Neural progenitor cell (in vitro differentiated cells): ENCODE data around the gene SCYL3. TPM values are rescaled to one million over a fixed set of nuclear protein-coding genes. Genes with fewer than 3 reads are reported as not detected.

ENCODE experiments used
- DNase-seq: peaks from one replicate; pipeline ENCODE4 v3.0.0-alpha.2; 2016; ENCODE audit warnings: low spot score
- H2AFZ ChIP-seq: fragments of 200-600 bp; sonication (generic); replicated peaks from 2 replicates; pipeline ENCODE4 v1.6.1; 2016; ENCODE audit warnings: antibody characterized with exemption
- H3F3A ChIP-seq: fragments of 200-600 bp; sonication (generic); 2 replicates; pipeline ENCODE4 v1.6.1; 2016; ENCODE audit warnings: antibody characterized with exemption, low read depth
- H3K27ac ChIP-seq: fragments of 200-600 bp; sonication (generic); 2 replicates; pipeline ENCODE4 v1.5.1; 2016; ENCODE audit warnings: mild to moderate bottlenecking
- H3K27me3 ChIP-seq: fragments of 200-600 bp; sonication (generic); 2 replicates; pipeline ENCODE4 v1.6.1; 2016; ENCODE audit warnings: mild to moderate bottlenecking, moderate library complexity
- H3K36me3 ChIP-seq: fragments of 200-600 bp; sonication (generic); 2 replicates; pipeline ENCODE4 v1.5.1; 2016
- H3K4me1 ChIP-seq: fragments of 200-600 bp; sonication (generic); 2 replicates; pipeline ENCODE4 v1.6.1; 2016; ENCODE audit warnings: mixed run types
- H3K4me2 ChIP-seq: fragments of 200-600 bp; sonication (generic); 2 replicates; pipeline ENCODE4 v1.6.1; 2016
- H3K4me3 ChIP-seq: fragments of 200-600 bp; sonication (generic); 2 replicates; pipeline ENCODE4 v1.5.1; 2016
- H3K79me2 ChIP-seq: fragments of 200-600 bp; sonication (generic); 2 replicates; pipeline ENCODE4 v1.6.1; 2016; ENCODE audit warnings: low read depth
- H3K9ac ChIP-seq: fragments of 200-600 bp; sonication (generic); 2 replicates; pipeline ENCODE4 v1.6.1; 2016
- H3K9me3 ChIP-seq: fragments of 200-600 bp; sonication (generic); 2 replicates; pipeline ENCODE4 v1.5.1; 2016; ENCODE audit warnings: low read depth
- H4K20me1 ChIP-seq: fragments of 200-600 bp; sonication (generic); 2 replicates; pipeline ENCODE4 v1.6.1; 2016; ENCODE audit warnings: low read depth
- H3K27ac Mint-ChIP-seq: 3 replicates; pipeline ENCODE4 v1.8.0; 2021; ENCODE audit warnings: mixed read lengths
- H3K27me3 Mint-ChIP-seq: 2 replicates; pipeline ENCODE4 v1.8.0; 2022; ENCODE audit warnings: low read depth, mild to moderate bottlenecking, inconsistent platforms, moderate library complexity, mixed read lengths; ENCODE audit not compliant: insufficient read depth
- H3K36me3 Mint-ChIP-seq: 3 replicates; pipeline ENCODE4 v1.8.0; 2021; ENCODE audit warnings: mixed read lengths
- H3K4me1 Mint-ChIP-seq: 3 replicates; pipeline ENCODE4 v1.8.0; 2021; ENCODE audit warnings: mixed read lengths
- H3K4me3 Mint-ChIP-seq: 3 replicates; pipeline ENCODE4 v1.8.0; 2021; ENCODE audit warnings: mild to moderate bottlenecking, moderate library complexity, mixed read lengths
- H3K9me3 Mint-ChIP-seq: 3 replicates; pipeline ENCODE4 v1.8.0; 2020; ENCODE audit warnings: mixed read lengths
- EZH2 ChIP-seq: fragments of 200-600 bp; sonication (generic); IDR thresholded peaks from 2 replicates; pipeline ENCODE4 v1.6.1; 2017; ENCODE audit warnings: antibody characterized with exemption, mild to moderate bottlenecking, moderate library complexity
- EZH2phosphoT487 ChIP-seq: fragments of 200-600 bp; sonication (generic); IDR thresholded peaks from 2 replicates; pipeline ENCODE4 v1.6.1; 2017; ENCODE audit warnings: antibody characterized with exemption
- total RNA-seq: library from RNA; depleted of rRNA; stranded (reverse); fragments of >200 nt; gene quantifications from 2 replicates; pipeline ENCODE4 v1.2.3, GENCODE V29; 2015; ENCODE audit warnings: low replicate concordance
- TF ChIP-seq, protein P1 (sequence below): fragments of 200-600 bp; sonication (generic); IDR thresholded peaks from 2 replicates; pipeline ENCODE4 v1.5.1; 2017; ENCODE audit warnings: antibody characterized with exemption, mild to moderate bottlenecking

Gene SCYL3
- total RNA-seq, 1 donor from 2014 or later = 12.8 TPM

DNA sequence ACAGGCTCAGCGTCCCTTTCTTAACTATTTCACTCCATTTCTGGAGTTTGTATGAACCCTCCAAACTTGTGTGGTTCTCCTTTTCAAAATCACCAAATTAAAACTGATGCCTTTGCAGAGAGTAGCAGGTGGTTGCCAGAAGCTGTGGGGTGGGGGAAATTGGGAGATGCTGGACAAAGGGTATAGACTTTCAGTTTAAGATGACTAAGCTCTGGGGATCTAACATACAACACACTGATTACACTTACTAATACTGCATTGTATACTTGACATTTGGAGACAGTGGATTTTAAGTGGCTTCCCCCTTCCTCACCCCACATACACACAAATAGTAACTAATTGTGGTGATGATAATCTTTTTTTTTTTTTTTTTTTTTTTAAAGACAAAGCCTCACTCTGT, 11.1 kb upstream of the SCYL3 start:
- Histone ChIP-seq H3F3A (no peaks in the 10 kb centered on the region), H3K79me2 (no peaks in the 10 kb centered on the region), H3K4me1 (no peaks in the 10 kb centered on the region), H3K9me3 (no peaks in the 10 kb centered on the region), H3K4me2 (no peak overlapping the region), H3K27ac (no peak overlapping the region), H3K4me3 (no peak overlapping the region), H3K36me3 (no peaks in the 10 kb centered on the region), H3K27me3 (no peaks in the 10 kb centered on the region), H3K9ac (no peak overlapping the region), H4K20me1 (no peaks in the 10 kb centered on the region), H2AFZ (no peak overlapping the region)
- peaks cover 2% of the 10 kb centered on the region for H3K9me3 Mint-ChIP-seq
- H3K27ac Mint-ChIP-seq = no peak overlapping the region
- TF ChIP-seq EZH2 (no peak), EZH2phosphoT487 (no peak)
- TF ChIP-seq, protein P1, sequence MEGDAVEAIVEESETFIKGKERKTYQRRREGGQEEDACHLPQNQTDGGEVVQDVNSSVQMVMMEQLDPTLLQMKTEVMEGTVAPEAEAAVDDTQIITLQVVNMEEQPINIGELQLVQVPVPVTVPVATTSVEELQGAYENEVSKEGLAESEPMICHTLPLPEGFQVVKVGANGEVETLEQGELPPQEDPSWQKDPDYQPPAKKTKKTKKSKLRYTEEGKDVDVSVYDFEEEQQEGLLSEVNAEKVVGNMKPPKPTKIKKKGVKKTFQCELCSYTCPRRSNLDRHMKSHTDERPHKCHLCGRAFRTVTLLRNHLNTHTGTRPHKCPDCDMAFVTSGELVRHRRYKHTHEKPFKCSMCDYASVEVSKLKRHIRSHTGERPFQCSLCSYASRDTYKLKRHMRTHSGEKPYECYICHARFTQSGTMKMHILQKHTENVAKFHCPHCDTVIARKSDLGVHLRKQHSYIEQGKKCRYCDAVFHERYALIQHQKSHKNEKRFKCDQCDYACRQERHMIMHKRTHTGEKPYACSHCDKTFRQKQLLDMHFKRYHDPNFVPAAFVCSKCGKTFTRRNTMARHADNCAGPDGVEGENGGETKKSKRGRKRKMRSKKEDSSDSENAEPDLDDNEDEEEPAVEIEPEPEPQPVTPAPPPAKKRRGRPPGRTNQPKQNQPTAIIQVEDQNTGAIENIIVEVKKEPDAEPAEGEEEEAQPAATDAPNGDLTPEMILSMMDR = no peak
- no peak overlapping the region for H3K4me3 Mint-ChIP-seq
- no peaks in the 10 kb centered on the region for H3K4me1 Mint-ChIP-seq
- no peaks in the 10 kb centered on the region for H3K36me3 Mint-ChIP-seq
- H3K27me3 Mint-ChIP-seq = no peaks in the 10 kb centered on the region
- DNase-seq = no peak

- Histone ChIP-seq H3K27ac (no peak overlapping the region), H4K20me1 (no peaks in the 10 kb centered on the region), H3K9me3 (no peaks in the 10 kb centered on the region), H3K9ac (no peak overlapping the region), H3F3A (no peaks in the 10 kb centered on the region), H3K4me3 (no peak overlapping the region), H3K4me2 (no peak overlapping the region), H3K36me3 (no peaks in the 10 kb centered on the region), H3K4me1 (no peaks in the 10 kb centered on the region), H3K27me3 (no peaks in the 10 kb centered on the region), H2AFZ (peak overlapping the region; percentile 57), H3K79me2 (no peaks in the 10 kb centered on the region)
- H3K4me3 Mint-ChIP-seq = no peak overlapping the region
- H3K27me3 Mint-ChIP-seq = peaks cover 2% of the 10 kb centered on the region
- no peak for DNase-seq
- H3K9me3 Mint-ChIP-seq = peaks cover 2% of the 10 kb centered on the region
- no peak for TF ChIP-seq EZH2phosphoT487
- TF ChIP-seq EZH2 = no peak
- TF ChIP-seq, protein P1 = no peak
- H3K27ac Mint-ChIP-seq = no peak overlapping the region
- H3K4me1 Mint-ChIP-seq = no peaks in the 10 kb centered on the region
- no peaks in the 10 kb centered on the region for H3K36me3 Mint-ChIP-seq
These were observed 9.1 kb upstream of the SCYL3 start for GRCh38 chr1:169902751-169903150.

DNA sequence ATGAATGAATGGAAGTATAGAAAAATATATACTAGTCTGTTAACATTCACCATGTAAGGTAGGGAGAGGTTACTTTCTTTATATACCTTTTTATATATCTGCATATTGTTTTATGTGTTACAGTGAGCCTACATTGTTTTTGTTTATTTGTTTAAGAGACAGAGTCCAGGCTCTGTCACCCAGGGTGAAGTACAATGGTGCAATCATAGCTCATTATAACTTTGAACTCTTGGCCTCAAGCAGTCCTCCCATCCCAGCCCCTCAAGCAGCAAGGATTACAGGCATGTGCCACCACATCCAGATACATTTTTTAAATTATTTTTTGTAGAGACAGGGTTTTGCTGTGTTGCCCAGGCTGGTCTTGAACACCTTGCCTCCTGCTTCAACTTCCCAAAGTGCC, 7.4 kb upstream of the SCYL3 start:
- Mint-ChIP-seq H3K4me3 (no peak overlapping the region), H3K9me3 (peaks cover 2% of the 10 kb centered on the region), H3K36me3 (no peaks in the 10 kb centered on the region), H3K27me3 (peaks cover 2% of the 10 kb centered on the region), H3K4me1 (no peaks in the 10 kb centered on the region), H3K27ac (no peak overlapping the region)
- Histone ChIP-seq H3F3A (no peaks in the 10 kb centered on the region), H3K4me3 (no peak overlapping the region), H3K9ac (no peak overlapping the region), H3K4me1 (no peaks in the 10 kb centered on the region), H3K36me3 (no peaks in the 10 kb centered on the region), H3K27me3 (no peaks in the 10 kb centered on the region), H3K27ac (no peak overlapping the region), H4K20me1 (no peaks in the 10 kb centered on the region), H3K79me2 (no peaks in the 10 kb centered on the region), H3K9me3 (no peaks in the 10 kb centered on the region), H2AFZ (no peak overlapping the region), H3K4me2 (no peak overlapping the region)
- no peak for DNase-seq
- TF ChIP-seq EZH2phosphoT487 = no peak
- TF ChIP-seq, protein P1 = no peak
- no peak for TF ChIP-seq EZH2
